HG02610 (cell line): Measurements from ENCODE around the gene VAV2.
"Not testable (repeated sequence)": the region's sequence is repeated elsewhere in the genome, so short reads cannot be mapped to it uniquely, and the experiment has no call there.

Source experiments
- ATAC-seq: cut with Tn5 transposase; IDR thresholded peaks from one replicate; pipeline ENCODE4 v1.9.1; 2021; ENCODE audit warnings: mild to moderate bottlenecking, moderate library complexity; ENCODE audit not compliant: unreplicated experiment

VAV2 gene

DNA sequence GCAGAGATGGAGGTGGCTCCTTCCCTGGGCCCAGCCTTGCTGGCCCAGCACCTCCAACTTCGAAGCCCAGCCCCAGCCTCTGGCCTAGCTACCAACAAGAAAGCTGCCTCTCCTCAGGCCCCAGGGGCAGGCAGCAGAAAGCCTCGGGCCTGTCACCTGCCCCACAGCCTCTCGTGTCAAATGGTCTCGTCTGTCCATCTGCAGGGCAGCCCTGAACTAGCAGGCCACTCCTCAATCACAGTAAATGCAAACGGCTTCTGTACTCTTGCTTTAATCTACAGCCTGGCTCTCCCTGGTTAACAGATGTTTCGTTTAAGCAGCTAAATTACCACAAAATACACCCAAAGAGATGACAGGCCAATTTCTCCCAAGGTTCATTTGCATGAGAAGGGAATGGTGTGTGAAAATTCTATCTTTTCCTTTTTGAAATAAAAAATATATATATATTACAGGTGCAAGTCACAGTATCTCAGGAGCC is 21.5 kb downstream of the VAV2 start:
- no peak for ATAC-seq

DNA sequence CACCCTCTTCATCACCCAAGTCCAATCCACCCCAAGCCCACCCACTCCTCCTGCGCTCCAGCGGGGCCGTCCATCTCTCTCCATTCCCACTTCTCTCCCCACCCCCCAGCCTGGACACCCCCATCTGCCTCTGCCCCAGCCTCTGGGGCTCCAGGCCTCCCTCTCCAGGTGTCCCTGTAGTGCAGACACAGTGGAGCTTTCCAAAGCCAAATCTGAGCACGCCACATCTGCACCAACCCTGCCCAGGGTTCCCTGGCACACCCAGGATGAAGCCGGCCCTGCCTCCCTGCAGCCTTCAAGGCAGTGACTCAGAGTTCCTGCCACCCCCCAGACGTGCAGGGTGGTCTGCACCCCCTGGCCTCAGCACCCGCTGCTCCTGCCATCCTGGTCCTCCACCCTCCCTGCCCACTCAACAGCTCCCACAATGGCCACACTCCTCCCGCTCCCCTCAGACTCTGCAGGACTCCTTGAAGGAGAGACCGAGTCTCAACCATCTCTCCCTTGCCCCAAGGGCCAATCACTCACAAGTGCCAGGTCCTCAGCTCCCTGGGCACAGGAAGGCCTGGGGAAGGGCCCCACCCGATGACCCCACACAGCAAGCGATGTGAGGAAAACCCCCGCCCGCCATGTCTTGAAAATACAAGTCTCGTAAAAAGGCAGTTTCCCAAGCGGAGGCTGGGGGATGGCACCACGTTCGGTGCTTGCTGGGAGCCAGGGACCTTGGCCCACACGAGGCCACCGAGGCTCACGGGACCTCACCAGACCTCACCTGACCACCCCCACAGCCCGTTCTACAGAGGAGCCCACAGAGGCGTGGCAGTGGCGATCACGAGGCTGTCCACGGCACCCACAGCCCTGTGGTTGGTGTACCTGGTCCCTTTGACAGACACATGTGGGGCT is 22.2 kb downstream of the VAV2 start:
- no peak for ATAC-seq

DNA sequence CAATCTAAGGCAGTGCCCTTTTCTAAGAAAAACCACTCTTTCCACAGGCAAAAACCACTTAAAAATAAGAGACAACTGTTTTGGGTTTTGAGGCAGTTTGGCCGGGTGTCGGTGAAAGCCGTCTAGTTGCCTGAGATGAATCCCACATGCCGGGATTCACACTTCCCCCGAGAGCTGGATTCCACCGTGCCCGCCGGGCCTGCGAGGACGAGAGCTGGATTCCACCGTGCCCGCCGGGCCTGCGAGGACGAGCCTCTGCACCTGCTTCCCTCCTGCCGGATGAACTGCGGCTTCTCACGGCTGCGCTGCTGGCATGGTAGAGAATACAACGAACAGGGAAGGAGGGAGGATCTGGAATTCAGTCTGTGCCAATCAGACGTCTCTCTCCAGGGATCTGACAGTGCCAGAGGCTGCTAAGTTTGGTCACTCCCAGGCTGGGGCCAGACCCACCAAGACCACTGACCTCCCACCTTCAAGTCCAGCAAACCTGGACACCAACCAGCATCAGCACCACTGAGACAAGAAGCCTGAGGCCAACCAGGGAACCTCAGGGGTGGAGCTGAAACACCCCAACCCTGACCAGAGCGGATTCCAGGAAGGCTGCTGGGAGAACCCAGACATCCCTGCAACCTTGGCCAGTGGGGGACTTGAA is 23.0 kb downstream of the VAV2 start:
- no peak for ATAC-seq

DNA sequence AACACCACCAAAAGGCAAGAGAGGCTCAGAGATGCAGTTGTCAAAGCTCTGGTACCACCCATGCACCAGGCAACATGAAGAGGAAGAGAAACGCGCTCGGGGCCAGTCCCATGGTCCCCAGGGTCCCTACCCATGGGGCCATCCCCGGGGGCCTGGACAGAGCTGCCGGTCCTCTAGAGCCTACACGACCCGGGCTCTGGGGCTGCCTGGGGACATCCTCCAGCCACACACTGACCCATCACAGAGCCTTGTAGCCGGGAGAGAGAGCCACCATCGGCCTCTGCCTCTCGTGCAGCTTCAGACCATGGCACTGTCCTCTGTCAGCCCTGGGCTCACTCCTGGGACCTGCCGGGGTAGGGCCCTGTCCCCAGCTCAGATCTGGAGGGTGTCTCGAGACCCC is 23.7 kb downstream of the VAV2 start:
- ATAC-seq: peak; percentile 43

DNA sequence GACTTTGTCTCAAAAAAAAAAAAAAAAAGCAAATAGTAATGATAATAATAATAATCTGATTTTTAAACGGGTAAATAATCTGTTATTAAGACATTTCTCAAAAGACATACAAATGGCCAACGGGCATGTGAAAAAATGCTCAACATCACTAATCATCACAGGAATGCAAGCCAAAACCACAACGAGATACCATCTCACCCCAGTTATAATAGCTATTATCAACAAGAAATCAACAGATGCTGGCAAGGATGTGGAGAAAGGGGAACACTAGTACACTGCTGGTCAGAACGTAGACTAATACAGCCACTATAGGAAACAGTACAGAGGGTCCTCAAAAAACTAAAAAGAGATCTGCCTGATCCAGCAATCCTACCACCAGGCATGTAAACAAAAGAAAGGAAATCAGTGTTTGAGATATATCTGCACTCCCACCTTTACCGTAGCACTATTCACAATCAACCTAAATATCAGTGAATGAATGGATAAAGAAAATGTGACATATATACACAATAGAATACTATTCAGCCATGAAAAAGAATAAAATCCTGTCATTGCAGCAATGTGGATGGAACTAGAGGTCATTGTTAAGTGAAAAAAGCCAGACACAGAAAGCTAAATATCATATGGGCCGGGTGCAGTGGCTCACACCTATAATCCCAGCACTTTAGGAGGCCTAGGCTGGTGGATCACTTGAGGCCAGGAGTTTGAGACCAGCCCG is 24.9 kb downstream of the VAV2 start:
- ATAC-seq: no peak

DNA sequence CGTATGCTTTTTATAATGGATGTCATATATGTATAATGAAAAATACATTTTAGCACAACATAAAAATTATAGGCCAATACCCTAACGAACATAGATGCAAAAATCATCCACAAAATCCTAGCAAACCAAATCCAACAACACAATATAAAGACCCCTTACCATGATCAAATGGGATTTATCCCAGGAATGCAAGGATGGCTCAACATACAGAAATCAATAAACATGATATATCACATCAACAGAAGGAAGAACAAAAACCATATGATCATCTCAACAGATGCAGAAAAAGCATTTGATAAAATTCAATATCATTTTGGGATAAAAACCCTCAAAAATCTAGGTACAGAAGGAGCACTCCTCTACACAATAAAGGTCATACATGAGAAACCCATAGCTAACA is 27.7 kb downstream of the VAV2 start:
- ATAC-seq: no peak

DNA sequence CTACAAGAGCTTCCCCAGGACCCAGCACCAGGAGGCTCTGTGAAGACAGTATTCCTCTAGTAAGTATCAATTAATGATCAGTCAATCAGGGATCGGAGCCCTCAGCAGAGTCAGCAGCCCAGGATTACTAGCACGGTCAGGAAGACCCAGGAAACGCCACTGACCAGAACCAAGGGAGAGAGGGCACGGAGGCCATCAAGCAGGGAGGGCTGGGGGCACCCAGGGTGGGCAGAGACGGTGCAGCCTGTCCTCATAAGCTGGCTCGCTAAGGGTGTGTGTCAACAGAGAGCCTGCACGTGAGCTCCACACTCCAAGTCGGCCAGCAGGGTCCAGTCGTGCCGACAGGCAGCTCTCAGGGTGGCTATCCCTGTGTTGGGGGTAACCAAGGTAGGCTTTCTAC is 29.0 kb downstream of the VAV2 start:
- ATAC-seq: no peak

DNA sequence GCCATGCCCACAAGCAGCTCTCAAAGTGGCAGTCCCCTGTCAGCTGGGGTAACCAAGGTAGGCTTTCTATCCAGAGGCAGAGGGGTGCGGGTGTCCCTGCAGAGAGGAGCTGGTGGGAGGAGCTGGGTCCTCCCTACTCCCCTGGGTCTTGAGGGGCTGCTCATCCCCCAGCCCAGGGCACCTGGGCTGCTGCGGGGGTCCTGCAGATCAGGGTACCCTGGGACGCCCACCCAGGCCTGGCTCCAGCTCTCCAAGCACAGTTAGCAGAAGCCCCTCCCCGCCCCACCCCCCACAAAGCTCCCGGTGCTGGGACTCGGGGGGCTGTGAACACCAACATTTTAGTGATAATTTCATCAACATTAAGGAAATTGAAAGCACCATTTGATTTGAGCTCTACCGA is 29.8 kb downstream of the VAV2 start:
- no peak for ATAC-seq

DNA sequence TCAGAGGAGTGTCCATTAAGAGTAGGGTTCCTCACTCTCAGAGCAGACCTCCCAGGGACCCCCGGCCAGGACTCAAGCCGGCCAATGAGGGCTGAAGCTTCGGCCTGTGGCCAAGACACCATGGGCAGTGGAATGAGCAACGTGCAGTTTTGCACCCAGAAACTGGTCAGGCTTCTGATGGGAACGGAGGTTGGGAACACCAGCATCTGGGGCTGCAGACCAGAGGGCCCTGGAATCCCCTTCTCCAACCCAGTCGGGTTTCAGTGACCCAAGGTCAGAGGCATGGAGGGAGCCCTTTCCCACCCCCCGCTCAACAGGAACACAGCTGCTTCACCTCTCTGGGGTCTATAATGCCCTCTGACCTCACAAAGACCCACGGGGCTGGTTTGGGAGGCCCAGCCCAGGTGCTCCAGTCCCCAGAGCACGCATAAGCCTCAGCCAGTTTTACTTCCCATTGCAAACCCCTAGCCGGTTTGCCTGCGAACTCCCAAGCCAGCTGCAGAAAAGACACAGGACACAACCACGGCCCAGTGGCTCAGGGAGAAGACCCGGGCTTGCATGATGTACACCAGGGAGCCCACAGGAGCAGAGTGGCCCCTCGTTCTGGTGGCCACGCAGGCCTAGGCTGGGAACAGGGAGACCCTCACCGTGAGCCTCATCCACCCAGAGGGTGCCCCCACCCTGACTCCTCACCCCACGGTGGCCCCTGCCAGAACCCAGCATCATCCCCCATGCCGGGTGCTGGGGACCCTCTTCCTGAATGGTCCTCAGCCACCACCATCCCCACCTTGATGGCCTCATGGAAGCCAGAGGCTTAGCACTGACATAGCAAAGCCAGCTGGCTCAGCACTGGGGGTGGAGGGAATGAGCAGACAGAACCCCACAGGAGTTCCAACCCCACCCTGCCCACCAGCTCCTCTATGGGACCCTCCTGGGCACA is 30.6 kb downstream of the VAV2 start:
- no peak for ATAC-seq

DNA sequence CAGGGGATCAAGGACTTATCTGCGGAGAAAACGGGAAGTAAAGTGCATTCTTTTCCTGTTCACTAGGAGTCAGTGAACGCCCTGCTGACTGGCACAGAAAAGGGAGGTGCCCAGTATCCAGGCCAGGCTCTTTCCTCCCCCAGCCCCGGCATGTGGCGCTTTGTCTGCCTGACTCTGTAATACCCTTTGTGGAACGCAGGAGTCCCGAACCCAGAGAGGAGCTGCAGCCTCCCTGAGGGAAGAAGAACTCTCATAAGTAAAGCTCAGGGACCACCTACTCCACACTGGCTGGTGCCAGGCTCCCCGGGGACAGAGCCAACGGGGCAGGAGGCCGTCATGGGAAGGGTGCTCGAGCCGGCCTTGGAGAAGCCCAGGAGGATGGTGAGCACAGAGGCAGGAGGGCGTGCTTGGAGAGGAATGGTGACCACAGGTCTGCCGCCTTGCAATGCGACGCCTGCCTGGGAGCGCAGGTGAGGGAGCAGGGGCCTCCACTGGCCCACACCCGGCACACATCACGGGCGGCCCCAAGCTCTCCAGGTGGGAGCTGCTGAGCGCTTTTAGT is 31.5 kb downstream of the VAV2 start:
- no peak for ATAC-seq

DNA sequence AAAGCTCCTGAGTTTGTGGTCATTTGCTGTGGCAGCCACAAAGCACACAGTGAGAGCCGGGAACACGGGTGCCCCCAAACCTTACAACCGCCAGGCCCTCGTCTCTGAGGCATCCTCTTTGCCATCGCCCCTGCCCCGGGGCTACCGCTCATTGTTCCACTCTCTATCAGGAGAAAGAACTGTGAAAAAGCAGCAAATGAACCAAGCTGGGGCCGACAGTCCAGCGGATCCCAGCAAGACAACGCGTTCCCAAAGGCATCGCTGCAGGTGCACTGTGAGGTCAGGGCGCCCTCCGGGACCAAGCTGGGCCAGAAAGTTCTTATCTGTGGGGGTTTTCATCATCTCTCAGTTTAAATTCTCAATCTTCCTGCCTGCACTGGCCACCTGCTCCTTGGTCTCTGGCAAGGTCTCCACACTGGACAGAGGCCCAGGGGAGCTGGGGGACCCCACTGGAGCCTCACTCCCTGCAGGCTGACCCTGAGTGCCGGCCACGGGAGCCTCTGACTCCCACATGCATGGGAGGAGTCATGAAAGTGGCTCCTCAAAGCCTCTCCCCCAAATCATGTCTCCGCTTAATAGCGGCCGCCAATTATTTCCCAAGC is 32.1 kb downstream of the VAV2 start:
- ATAC-seq: no peak

DNA sequence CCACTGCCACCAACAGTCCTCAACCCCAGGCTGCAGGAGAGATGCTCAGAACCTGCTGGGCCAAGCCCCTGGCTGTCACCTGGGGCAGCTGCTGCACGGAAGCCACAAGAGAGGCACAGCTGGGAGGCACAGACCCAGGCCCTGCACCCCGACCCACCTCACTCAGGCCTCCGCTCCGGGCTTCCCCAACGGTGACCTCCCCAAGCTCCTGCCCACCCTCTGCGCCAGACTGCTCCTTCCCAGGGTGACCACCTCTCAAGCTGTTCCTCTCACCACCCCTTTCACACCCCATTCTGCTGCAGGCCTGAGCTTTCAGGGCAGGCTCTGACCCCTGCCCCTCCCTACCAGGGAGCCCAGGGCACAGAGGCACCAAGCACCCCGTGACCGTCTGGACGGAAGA is 33.0 kb downstream of the VAV2 start:
- peak; percentile 2 for ATAC-seq

DNA sequence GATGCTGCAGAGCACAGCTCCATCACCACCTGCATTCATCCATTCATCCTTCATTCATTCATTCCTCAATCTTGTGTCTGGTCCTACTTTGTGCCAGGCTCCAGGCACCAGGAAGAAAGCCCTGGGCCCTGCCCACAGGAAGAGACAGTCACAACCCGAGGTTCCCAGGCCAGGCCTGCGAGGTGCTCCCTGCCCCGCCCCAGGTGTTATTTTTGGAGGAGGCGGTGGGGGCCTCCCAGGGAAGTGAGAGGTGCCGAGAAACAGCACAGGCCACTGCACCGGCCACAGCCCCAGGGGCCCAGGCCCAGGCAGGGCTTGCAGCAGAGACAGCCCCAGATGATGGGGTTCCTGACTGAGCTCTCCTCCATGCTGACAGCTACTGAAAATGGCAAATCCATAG is 33.4 kb downstream of the VAV2 start:
- peak; percentile 30 for ATAC-seq

DNA sequence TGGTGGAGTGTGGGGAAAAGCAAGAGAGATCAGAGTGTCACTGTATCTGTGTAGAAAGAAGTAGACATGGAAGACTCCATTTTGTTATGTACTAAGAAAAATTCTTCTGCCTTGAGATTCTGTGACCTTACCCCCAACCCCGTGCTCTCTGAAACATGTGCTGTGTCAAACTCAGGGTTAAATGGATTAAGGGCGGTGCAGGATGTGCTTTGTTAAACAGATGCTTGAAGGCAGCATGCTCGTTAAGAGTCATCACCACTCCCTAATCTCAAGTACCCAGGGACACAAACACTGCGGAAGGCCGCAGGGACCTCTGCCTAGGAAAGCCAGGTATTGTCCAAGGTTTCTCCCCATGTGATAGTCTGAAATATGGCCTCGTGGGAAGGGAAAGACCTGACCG is 34.4 kb downstream of the VAV2 start:
- not testable (repeated sequence) for ATAC-seq

DNA sequence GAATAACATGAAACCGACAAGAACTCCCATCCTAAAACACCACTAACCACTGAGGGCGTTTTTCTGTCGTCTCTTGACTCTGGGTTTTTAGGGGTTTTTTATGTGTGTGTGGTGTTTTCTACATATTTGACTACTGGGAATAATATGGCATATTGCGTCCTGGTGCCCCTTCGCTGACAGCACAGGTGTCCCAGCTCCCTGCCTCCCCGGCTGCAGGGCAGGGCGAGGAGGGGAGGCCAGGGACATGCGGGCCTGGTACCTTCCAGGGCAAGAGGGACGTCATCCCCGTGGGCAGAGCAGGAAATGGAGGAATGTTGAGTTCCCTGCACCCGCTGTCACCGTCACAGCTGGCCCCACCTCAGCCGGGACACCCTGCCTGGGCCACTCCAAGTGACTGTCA is 34.8 kb downstream of the VAV2 start:
- no peak for ATAC-seq

DNA sequence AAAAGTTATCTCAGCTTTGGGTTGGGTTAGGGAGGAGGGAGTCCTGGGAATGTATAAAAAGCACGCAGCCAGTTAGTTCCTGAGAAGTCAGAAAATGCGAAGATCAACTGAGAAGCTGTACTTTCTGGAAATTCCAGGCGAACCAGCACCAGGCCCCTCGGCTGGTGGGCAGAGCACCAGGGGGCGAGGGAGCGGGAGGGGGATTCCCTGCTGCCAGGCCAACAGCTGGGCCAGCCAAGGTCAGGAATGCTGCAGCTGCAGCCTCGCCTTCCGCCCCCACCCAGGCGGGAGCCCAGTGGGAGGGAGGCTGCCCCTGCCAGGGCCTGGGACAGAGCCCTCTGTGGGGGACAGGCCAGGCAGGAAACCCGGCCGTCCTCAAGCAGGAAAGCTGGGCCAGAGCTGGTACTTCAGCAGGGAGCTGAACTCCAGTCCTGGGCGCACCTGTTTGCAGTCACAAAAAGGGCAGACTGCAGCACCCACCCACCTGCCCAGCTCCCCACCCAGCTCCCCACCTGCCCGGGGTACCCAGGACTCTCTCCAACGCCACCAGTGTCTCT is 35.5 kb downstream of the VAV2 start:
- no peak for ATAC-seq

DNA sequence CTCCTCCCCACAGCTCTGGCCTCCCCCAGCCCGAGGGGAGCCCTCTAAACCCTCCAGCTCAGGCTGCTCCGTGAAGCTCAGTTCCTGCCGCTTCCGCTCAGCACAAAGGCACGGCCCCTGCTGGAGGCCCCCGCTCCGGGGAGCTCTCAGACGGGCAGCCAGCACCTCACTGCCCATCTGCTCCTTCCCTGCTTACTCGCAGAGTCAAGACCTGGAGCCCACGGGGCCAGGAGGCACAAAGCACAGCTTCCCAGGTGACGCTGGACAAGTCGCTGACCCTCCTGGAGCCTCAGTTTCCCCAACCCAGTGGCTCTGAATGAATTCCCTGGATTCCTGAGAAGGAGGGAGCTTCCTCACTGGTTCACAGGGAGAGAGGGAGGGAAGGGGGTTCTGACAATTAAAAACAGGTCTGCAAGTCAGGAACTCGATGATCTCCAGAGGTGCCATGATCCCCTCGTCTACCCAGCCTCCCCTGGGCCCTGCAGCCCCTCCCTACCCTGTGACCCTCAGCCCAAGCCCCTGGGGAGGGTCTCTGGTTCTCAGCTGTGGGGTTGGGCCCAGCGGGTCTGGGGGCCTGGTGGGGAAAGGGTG is 36.2 kb downstream of the VAV2 start:
- ATAC-seq: no peak

DNA sequence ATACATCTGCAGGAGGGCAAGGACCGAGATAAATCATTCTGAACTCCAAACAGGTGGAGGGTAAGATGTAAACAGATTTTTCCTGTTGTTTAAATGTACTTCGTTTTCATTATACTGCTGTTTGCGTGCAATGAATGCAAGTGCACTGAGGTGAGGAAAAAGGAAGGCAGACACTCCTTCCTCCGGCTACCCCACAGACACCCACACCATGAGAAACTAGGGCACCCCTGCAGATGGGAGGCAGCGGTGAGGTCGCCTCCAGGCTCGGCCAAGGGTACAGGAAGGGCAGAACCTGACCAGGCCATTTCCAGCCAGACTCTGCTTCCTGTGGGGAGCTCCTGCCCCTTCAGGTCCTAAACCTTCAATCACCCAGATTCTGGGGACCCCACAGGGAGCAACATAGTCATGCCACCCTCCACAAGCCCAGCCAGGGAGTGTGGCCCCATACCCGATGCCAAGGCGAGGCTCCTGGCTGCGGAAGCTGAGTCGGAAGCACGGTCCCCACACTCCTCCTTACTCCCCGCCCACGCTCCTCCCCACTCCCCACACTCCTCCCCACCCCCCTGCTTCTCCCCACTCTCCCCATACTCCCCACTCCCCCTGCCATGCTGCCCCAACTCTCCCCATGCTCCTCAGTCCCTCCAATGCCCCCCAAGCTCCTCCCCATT is 37.1 kb downstream of the VAV2 start:
- no peak for ATAC-seq
